Suprapubic skin (tissue), 4 donors: ENCODE measurements around the gene TLCD5.

Experiments
- EP300 ChIP-seq: sonication (generic); formaldehyde crosslinking; IDR thresholded peaks from one replicate; pipeline ENCODE4 v1.6.1; 2017; ENCODE audit warnings: antibody characterized with exemption
- POLR2A ChIP-seq, 2 donors: fragments of 450-650 bp; IDR thresholded peaks; one replicate each; pipeline ENCODE4 v1.6.1; 2017; ENCODE audit warnings: antibody characterized with exemption in 2 of 2, mild to moderate bottlenecking in 2 of 2, moderate library complexity in 2 of 2
- POLR2AphosphoS5 ChIP-seq, 3 donors: sonication (generic); formaldehyde crosslinking; IDR thresholded peaks; one replicate each; pipeline ENCODE4 v1.6.1; 2017; ENCODE audit warnings: antibody characterized with exemption in 3 of 3
- TF ChIP-seq, protein P1 (sequence below), 2 donors: fragments of 200-600 bp in 1 of 2; fragments of 450-650 bp in 1 of 2; sonication (generic) in 1 of 2; IDR thresholded peaks; one replicate each; pipeline ENCODE4 v1.5.1; 2016 to 2019; ENCODE audit warnings: antibody characterized with exemption in 2 of 2, mild to moderate bottlenecking in 1 of 2, moderate library complexity in 1 of 2

DNA sequence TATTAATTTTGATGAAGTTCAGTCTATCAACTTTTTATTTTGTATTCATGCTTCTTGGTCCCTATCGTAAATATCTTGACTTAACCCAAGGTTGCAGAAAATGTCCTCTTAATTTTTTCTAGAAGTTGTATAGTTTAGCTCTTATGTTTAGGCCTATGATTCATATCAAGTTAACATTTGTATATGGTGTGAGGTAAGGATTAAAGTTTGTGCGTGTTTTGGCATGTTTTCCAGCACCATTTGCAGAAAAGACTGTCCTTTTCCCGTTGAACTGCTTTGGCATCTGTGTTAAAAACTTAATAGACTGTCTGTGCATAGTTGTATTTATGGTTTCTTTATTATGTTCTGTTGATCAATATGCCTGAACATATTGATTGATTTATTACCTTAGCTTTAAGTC lies 53.4 kb downstream of the TLCD5 start:
- TF ChIP-seq POLR2A (IDR thresholded peaks at IDR 0.05) (no peak), EP300 (no peak), POLR2AphosphoS5 (IDR thresholded peaks at IDR 0.05) (no peak)
- TF ChIP-seq, protein P1, sequence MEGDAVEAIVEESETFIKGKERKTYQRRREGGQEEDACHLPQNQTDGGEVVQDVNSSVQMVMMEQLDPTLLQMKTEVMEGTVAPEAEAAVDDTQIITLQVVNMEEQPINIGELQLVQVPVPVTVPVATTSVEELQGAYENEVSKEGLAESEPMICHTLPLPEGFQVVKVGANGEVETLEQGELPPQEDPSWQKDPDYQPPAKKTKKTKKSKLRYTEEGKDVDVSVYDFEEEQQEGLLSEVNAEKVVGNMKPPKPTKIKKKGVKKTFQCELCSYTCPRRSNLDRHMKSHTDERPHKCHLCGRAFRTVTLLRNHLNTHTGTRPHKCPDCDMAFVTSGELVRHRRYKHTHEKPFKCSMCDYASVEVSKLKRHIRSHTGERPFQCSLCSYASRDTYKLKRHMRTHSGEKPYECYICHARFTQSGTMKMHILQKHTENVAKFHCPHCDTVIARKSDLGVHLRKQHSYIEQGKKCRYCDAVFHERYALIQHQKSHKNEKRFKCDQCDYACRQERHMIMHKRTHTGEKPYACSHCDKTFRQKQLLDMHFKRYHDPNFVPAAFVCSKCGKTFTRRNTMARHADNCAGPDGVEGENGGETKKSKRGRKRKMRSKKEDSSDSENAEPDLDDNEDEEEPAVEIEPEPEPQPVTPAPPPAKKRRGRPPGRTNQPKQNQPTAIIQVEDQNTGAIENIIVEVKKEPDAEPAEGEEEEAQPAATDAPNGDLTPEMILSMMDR (IDR thresholded peaks at IDR 0.05), result no peak
